GM06990 (cell line): Measurements from ENCODE around the gene VPS37D.

Source experiments
- DNase-seq: peaks from one replicate; pipeline ENCODE4 v3.0.0-alpha.2; 2011; ENCODE audit not compliant: insufficient read length; ENCODE audit errors: extremely low read depth
- H3K27me3 ChIP-seq: replicated peaks from 2 replicates; pipeline ENCODE4 v1.6.0; 2011; ENCODE audit warnings: low read length; ENCODE audit not compliant: control insufficient read depth, insufficient read depth
- H3K36me3 ChIP-seq: 2 replicates; pipeline ENCODE4 v1.5.1; 2011; ENCODE audit warnings: low read length; ENCODE audit not compliant: control insufficient read depth, insufficient read depth
- H3K4me3 ChIP-seq: replicated peaks from 2 replicates; pipeline ENCODE4 v1.5.1; 2011; ENCODE audit warnings: low read depth, mild to moderate bottlenecking, control low read depth, low read length
- CTCF ChIP-seq: IDR thresholded peaks from 2 replicates; pipeline ENCODE4 v1.5.1; 2011; ENCODE audit warnings: low read length, control low read depth, mild to moderate bottlenecking, inconsistent platforms; ENCODE audit not compliant: insufficient read depth, poor library complexity, severe bottlenecking

Gene VPS37D

GRCh38 chr7:73622909-73623797 is 44.5 kb upstream of the VPS37D start:
- Histone ChIP-seq H3K27me3 (peaks cover 3% of the 10 kb centered on the region), H3K4me3 (no peak overlapping the region), H3K36me3 (no peaks in the 10 kb centered on the region)
- DNase-seq = no peak
- no peak for TF ChIP-seq CTCF

- Histone ChIP-seq H3K36me3 (no peaks in the 10 kb centered on the region), H3K27me3 (peaks cover 3% of the 10 kb centered on the region), H3K4me3 (no peak within 1 kb of the TSS)
- TF ChIP-seq CTCF = no peak
- peak; percentile 57 for DNase-seq
These were observed 43.6 kb upstream of the VPS37D start, which contains the start of gene MLXIPL for GRCh38 chr7:73623798-73624668. MLXIPL (minus strand) TSS chr7:73624522; CDS start chr7:73624492, 30 bp downstream.

- peaks cover 3% of the 10 kb centered on the region for H3K27me3 ChIP-seq
- no peaks in the 10 kb centered on the region for H3K36me3 ChIP-seq
- DNase-seq = no peak
- TF ChIP-seq CTCF = no peak
- H3K4me3 ChIP-seq = no peak overlapping the region
These were observed 43.0 kb upstream of the VPS37D start for GRCh38 chr7:73624669-73625001.

GRCh38 chr7:73625276-73625675 is 42.4 kb upstream of the VPS37D start:
- DNase-seq = no peak
- no peak for TF ChIP-seq CTCF
- Histone ChIP-seq H3K4me3 (no peak overlapping the region), H3K27me3 (peaks cover 3% of the 10 kb centered on the region), H3K36me3 (no peaks in the 10 kb centered on the region)

- Histone ChIP-seq H3K27me3 (peaks cover 1% of the 10 kb centered on the region), H3K4me3 (no peak overlapping the region), H3K36me3 (no peaks in the 10 kb centered on the region)
- no peak for DNase-seq
- TF ChIP-seq CTCF = no peak
These were observed 40.8 kb upstream of the VPS37D start for GRCh38 chr7:73626814-73627213.
